SU-DHL-6 (cell line): ENCODE results near the gene LEFTY1.
"Not testable (repeated sequence)": the region's sequence is repeated elsewhere in the genome, so short reads cannot be mapped to it uniquely, and the experiment has no call there.

Experiments used
- H2AFZ ChIP-seq: fragments of 200-600 bp; sonication (generic); 2 replicates; pipeline ENCODE4 v1.6.1; 2014; ENCODE audit warnings: low read depth, mild to moderate bottlenecking, moderate library complexity, mixed read lengths, antibody characterized with exemption, low read length; ENCODE audit not compliant: severe bottlenecking
- H3F3A ChIP-seq: fragments of 200-600 bp; shearing (Covaris generic); 2 replicates; pipeline ENCODE4 v1.6.0; 2016; ENCODE audit warnings: antibody characterized with exemption, mild to moderate bottlenecking; ENCODE audit not compliant: insufficient read depth
- H3K27ac ChIP-seq: fragments of 200-600 bp; sonication (generic); 2 replicates; pipeline ENCODE4 v1.5.1; 2016; ENCODE audit warnings: low read depth, mild to moderate bottlenecking, low read length, moderate library complexity, mixed read lengths
- H3K27me3 ChIP-seq: fragments of 200-600 bp; sonication (generic), shearing (Covaris generic); 2 replicates; pipeline ENCODE4 v1.6.0; 2014; ENCODE audit warnings: mild to moderate bottlenecking, low read length
- H3K36me3 ChIP-seq: fragments of 200-600 bp; sonication (generic); 2 replicates; pipeline ENCODE4 v1.6.1; 2014; ENCODE audit warnings: mild to moderate bottlenecking, low read length, mixed read lengths
- H3K4me2 ChIP-seq: fragments of 300-600, 200-600 bp; shearing (Covaris generic), sonication (generic); 2 replicates; pipeline ENCODE4 v1.6.0; 2014; ENCODE audit warnings: low read length, low read depth, mild to moderate bottlenecking; ENCODE audit not compliant: poor library complexity, severe bottlenecking
- H3K4me3 ChIP-seq: fragments of 200-600 bp; sonication (generic); 2 replicates; pipeline ENCODE4 v1.5.1; 2014; ENCODE audit warnings: antibody characterized with exemption, low read length, mild to moderate bottlenecking, mixed read lengths; ENCODE audit not compliant: insufficient read depth, poor library complexity, severe bottlenecking
- H3K79me2 ChIP-seq: fragments of 200-600 bp; sonication (generic); 2 replicates; pipeline ENCODE4 v1.6.1; 2014; ENCODE audit warnings: mild to moderate bottlenecking, low read length, moderate library complexity; ENCODE audit not compliant: insufficient read depth
- H3K9ac ChIP-seq: fragments of 200-600 bp; sonication (generic); 2 replicates; pipeline ENCODE4 v1.7.0; 2014; ENCODE audit warnings: mild to moderate bottlenecking, low read length
- H3K9me2 ChIP-seq: fragments of 200-600 bp; sonication (generic); replicated peaks from 2 replicates; pipeline ENCODE4 v1.6.1; 2014; ENCODE audit warnings: low read length; ENCODE audit not compliant: insufficient read depth
- H3K9me3 ChIP-seq: fragments of 200-600 bp; sonication (generic); 2 replicates; pipeline ENCODE4 v1.6.1; 2014; ENCODE audit warnings: low read length, mixed read lengths; ENCODE audit not compliant: insufficient read depth
- H4K20me1 ChIP-seq: fragments of 200-600 bp; sonication (generic); 2 replicates; pipeline ENCODE4 v1.6.1; 2014; ENCODE audit warnings: low read depth, mild to moderate bottlenecking, antibody characterized with exemption, low read length, moderate library complexity, mixed read lengths
- CTCF ChIP-seq: fragments of 200-600 bp; sonication (generic); IDR thresholded peaks from one replicate; pipeline ENCODE4 v1.5.1; 2017; ENCODE audit warnings: antibody characterized with exemption, mild to moderate bottlenecking, low read length, moderate library complexity; ENCODE audit not compliant: insufficient read depth, poor library complexity, severe bottlenecking
- EZH2phosphoT487 ChIP-seq: fragments of 200-600 bp; sonication (generic), shearing (Covaris generic); conservative IDR thresholded peaks from 2 replicates; pipeline ENCODE4 v1.6.1; 2018; ENCODE audit warnings: mild to moderate bottlenecking, antibody characterized with exemption, low read length, moderate library complexity, mixed read lengths

Gene LEFTY1, protein sequence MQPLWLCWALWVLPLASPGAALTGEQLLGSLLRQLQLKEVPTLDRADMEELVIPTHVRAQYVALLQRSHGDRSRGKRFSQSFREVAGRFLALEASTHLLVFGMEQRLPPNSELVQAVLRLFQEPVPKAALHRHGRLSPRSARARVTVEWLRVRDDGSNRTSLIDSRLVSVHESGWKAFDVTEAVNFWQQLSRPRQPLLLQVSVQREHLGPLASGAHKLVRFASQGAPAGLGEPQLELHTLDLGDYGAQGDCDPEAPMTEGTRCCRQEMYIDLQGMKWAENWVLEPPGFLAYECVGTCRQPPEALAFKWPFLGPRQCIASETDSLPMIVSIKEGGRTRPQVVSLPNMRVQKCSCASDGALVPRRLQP

GRCh38 chr1:225888898-225889601 is at the start of gene LEFTY1:
Gene LEFTY1 (minus strand): TSS chr1:225889146. CDS start chr1:225889066, 80 bp downstream.
- no peak within 1 kb of the TSS for H2AFZ ChIP-seq
- no peak for TF ChIP-seq CTCF
- no peak for TF ChIP-seq EZH2phosphoT487
- no peak within 1 kb of the TSS for H3K27ac ChIP-seq
- H3K4me3 ChIP-seq: no peak within 1 kb of the TSS
- no peaks in the 10 kb centered on the region for H4K20me1 ChIP-seq
- no peak within 1 kb of the TSS for H3K4me2 ChIP-seq
- H3F3A ChIP-seq: no peaks in the 10 kb centered on the region
- H3K27me3 ChIP-seq: no peaks in the 10 kb centered on the region
- H3K36me3 ChIP-seq: no peaks in the 10 kb centered on the region
- H3K79me2 ChIP-seq: no peaks in the 10 kb centered on the region
- H3K9me2 ChIP-seq: no peaks in the 10 kb centered on the region
- H3K9me3 ChIP-seq: no peaks in the 10 kb centered on the region
- H3K9ac ChIP-seq: no peak within 1 kb of the TSS

GRCh38 chr1:225937048-225937968 is 48.4 kb upstream of the LEFTY1 start:
- no peak overlapping the region for H3K4me2 ChIP-seq
- H2AFZ ChIP-seq: no peak overlapping the region
- H3K79me2 ChIP-seq: no peaks in the 10 kb centered on the region
- no peaks in the 10 kb centered on the region for H3K27me3 ChIP-seq
- H3F3A ChIP-seq: no peaks in the 10 kb centered on the region; the same call in 1 of the 2 replicates
- no peak for TF ChIP-seq CTCF
- no peak for TF ChIP-seq EZH2phosphoT487
- H3K4me3 ChIP-seq: no peak overlapping the region
- H3K36me3 ChIP-seq: no peaks in the 10 kb centered on the region
- H3K9me2 ChIP-seq: no peaks in the 10 kb centered on the region
- no peak overlapping the region for H3K9ac ChIP-seq
- no peaks in the 10 kb centered on the region for H3K9me3 ChIP-seq
- no peak overlapping the region for H3K27ac ChIP-seq
- H4K20me1 ChIP-seq: no peaks in the 10 kb centered on the region

GRCh38 chr1:225936523-225936922 is 47.6 kb upstream of the LEFTY1 start:
- no peaks in the 10 kb centered on the region for H3K36me3 ChIP-seq
- no peak overlapping the region for H3K4me3 ChIP-seq
- H4K20me1 ChIP-seq: no peaks in the 10 kb centered on the region
- no peaks in the 10 kb centered on the region for H3K9me2 ChIP-seq
- no peak overlapping the region for H3K4me2 ChIP-seq
- no peak overlapping the region for H3K9ac ChIP-seq
- H3K27ac ChIP-seq: no peak overlapping the region
- no peaks in the 10 kb centered on the region for H3K79me2 ChIP-seq
- H3F3A ChIP-seq: no peaks in the 10 kb centered on the region; the same call in 1 of the 2 replicates
- no peak for TF ChIP-seq EZH2phosphoT487
- TF ChIP-seq CTCF: no peak
- no peak overlapping the region for H2AFZ ChIP-seq
- no peaks in the 10 kb centered on the region for H3K27me3 ChIP-seq
- no peaks in the 10 kb centered on the region for H3K9me3 ChIP-seq

DNA sequence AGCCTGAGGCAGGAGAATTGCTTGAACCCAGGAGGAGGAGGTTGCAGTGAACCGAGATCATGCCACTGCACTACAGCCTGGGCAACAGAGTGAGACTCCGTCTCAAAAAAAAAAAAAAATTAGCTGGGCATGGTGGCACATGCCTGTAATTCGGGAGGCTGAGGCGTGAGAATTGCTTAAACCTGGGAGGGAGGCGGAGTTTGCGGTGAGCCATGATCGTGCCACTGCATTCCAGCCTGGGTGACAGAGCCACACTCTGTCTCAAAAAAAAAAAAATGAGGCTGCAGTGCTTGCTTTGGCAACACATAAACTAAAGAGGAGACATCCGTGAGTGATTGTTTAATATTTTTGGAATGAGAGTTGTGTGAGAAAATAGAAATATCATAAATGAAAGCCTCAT is 47.1 kb upstream of the LEFTY1 start:
- H3K9me2 ChIP-seq, H3K79me2 ChIP-seq, H3F3A ChIP-seq, H3K36me3 ChIP-seq, H3K27me3 ChIP-seq, H3K9ac ChIP-seq, H2AFZ ChIP-seq, H3K27ac ChIP-seq, H3K9me3 ChIP-seq, H3K4me3 ChIP-seq, H3K4me2 ChIP-seq, H4K20me1 ChIP-seq: not testable (repeated sequence)
